HTERT RPE-1 (cell line): ENCODE measurements around the gene MKRN2OS.
"Not testable (repeated sequence)": the region's sequence is repeated elsewhere in the genome, so short reads cannot be mapped to it uniquely, and the experiment has no call there.

Source experiments
- in situ Hi-C: fragments of 300-500 bp; cut with MboI; formaldehyde crosslinking; loops from 4 replicates; pipeline ENCODE4 v1.14.3; 2020; ENCODE audit warnings: low sequenced_read_pairs

Gene MKRN2OS

DNA sequence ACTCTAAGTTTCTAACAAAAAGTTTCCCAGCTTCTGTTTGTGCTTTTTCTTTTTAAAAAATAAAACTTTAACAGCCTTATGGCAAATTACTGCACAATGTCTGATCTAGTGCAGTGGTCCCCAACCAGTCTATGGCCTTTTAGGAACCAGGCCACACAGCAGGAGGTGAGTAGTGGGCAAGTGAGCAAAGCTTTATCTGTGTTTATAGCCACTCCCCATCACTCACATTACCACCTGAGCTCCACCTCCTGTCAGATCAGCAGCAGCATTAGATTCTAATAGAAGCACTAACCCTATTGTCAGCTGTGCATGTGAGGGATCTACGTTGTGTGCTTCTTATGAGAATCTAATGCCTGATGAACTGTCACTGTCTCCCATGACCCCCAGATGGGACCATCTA is 17.2 kb upstream of the MKRN2OS start:
- in situ Hi-C loops: no loop called here

DNA sequence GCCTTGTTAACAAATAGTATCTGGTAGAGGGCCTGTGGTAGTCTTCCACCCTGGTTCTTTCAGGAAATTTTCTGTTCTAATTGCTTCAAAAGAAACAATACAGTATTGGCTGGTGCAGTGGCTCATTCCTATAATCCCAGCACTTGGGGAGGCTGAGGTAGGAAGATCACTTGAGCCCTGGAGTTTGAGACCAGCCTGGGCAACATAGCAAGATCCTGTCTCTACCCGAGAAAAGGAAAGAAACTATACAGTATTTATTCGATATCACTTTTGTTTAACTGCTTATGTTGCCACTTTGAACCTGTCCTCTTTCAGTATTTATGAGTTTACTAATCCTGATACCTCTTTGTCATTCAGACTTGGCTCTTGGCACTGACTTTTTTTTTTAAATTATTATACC is 16.1 kb upstream of the MKRN2OS start:
- in situ Hi-C loops: no loop called here

DNA sequence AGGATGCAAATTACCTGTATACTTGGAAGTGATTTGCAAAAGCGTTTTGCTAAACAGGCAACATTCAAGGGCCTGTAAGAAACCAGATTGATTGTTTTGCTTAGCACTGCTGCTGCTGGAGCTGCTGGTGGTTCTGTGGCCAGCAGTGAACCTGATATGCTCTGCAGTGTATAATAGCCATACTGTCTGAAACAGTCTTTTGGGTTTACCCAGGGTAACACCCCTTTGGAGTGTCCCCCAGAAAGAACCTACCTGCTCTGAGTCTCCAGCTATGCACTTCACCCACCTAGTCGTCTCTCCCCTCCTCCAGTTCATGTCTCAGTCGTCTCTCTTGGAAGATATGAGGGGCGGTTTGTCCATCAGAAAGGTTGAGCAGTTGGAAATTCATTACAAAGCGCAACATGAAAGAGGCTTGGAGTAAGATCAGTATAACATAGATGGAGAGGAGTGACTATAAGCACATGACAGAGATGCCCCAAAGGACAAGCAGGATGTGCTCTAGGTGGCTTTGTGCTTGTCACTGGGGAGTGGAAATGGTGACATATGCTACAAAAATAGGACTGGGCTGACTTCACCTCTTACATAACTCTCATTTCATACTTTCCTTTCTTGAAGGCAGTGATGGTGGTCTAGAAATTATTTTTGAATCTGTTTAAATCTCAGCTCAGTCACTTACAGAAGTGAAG is 15.3 kb upstream of the MKRN2OS start:
- in situ Hi-C loops: no loop called here

DNA sequence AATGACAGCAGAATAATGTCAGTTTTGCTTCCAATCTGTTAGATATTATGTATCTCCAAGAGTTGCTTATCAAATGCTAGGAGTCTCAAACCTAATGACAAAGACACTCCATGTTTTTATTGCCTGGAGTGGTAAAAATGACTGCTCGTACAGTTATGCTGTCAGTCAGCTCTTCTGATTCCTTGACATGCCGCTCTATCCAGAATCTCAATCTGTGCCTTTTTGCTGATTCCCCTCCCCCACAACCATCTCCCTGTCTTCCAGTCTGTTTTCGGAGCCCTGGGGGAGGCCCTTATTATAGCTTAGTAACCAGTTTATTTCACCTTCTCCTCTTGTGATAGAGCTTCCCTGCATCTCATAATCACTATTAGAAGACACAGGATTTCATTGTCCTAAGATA is 14.2 kb upstream of the MKRN2OS start:
- in situ Hi-C loops: no loop called here

DNA sequence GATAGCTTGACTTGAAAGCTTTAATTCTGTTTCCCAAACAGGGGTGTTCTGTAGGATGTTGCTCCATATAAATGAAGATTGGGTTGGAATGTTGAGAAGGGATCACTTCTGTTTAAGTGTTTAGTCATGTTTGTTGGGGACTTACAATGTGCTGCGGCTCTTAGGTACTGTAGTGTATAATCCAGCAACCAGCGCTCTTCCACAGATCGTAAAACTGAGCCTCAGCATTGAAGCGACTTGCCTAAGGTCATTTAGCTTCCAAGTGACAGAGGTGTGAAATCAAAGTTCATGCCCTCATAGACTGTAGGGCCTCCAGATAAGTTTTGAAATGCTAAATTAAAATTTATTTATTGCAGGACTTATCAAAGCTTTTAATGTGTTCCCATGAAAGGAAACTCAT is 13.4 kb upstream of the MKRN2OS start:
- in situ Hi-C loops: no loop called here

DNA sequence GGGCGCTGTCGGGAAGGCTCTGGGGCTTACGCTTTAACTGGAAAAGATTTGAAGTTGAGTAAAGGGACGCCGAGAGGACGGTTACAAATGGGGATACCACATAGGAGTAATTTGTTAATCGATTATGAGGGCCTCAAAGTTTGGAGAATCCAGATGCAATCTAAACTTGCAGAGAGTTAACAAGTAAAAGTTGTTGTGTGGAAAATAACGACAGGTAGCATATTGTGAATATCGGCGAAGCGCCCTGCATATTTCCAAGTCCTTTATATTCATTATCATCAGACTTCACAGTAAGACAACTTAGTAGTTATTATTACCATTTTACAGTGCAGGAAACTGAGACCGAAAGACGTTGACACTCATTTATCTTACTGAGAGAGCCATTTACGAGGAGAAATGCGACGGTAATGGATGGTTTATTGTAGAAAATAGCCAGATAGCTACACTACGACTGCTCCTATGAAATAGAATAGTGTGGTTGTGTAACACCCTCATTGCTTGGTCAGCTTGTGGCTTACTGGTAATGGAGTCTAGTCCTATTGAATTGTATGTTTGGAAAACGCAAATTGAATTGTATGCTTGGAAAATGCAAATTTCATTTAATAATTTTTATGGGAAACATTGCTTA is 12.3 kb upstream of the MKRN2OS start:
- in situ Hi-C loops: no loop called here

DNA sequence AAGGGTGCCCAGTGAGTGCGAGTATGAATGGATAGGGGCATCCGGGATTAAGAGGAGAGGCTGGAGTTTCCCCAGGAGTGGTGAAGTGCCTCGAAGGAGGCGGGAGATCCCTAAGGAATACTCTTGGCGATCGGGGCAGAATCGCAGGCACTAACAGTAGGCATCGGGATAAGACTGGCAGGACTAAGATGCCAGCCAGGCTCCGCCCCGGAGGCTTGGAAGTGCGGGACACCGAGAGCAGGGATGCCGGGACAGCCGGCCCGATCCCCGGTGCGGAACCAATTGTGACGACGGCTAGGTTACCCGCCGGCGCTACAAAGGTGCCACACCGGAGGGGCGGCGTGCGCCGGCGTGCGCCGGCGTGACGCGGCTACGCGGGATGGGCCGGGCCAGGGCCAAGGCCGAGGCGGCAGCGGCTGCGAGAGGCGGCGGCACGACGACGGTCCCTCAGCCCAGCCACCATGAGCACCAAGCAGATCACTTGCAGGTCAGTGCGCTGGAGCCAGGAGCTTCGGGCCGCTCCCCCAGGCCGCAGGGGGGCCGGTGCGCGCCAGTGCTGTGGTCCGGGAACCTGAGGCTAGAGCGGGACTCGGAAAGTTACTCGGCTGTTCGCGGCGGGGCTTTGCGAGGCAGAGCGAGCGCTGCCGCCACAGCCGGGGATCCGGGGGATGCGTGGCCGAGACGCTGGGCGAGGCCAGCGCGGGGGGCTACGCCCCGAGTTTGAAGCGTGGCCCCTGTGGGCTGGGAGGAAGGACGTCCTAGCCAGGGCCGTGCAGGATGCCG is 11.6 kb upstream of the MKRN2OS start, which contains the start of gene MKRN2:
TSS of gene MKRN2 (plus strand) at position 398 of the 783 bp plus-strand sequence. CDS start at position 462, 64 bp downstream.
- in situ Hi-C loops: no loop called here

DNA sequence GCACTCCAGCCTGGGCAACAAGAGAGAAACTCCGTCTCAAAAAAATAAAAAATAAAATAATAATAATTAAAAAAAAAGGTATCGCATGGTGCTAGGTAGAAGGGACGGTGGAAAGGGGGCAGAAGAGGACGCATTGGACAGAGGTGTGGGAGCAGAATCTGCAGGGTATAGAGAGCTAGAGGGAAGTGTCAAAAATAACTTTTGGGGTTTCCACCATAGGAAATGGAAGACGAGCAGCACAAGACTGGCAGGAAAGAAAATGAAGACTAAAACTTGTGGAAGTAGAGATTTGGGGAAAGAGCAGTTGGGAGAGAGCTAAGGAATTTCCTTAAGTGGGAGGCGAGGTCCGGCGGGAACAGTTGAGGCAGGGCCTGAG is 11.0 kb upstream of the MKRN2OS start:
- in situ Hi-C loops: no loop called here

DNA sequence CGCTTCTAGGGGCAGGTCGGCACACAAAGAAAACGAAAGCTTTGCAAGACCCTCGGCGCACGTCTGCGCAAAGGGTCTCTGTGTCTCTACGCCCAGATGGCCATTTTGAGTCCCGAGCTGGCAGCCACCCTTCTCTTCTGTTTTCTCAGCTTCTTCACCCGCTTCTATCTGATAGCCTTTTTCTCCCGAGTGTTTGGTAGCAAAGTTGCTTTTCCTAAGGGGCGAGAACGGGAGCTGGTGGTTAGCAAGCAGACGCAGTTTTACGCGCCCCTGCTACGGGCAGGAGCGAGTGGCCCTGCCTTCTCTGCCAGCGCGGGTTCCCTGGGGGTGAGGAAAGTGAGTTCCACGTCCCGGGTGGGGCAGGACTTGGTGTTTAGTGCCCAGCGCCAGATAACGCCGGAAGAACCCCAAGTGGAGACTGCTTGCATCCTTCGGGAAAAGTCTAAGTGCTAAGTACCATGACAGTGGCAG is 8.7 kb upstream of the MKRN2OS start:
- in situ Hi-C loops: no loop called here

DNA sequence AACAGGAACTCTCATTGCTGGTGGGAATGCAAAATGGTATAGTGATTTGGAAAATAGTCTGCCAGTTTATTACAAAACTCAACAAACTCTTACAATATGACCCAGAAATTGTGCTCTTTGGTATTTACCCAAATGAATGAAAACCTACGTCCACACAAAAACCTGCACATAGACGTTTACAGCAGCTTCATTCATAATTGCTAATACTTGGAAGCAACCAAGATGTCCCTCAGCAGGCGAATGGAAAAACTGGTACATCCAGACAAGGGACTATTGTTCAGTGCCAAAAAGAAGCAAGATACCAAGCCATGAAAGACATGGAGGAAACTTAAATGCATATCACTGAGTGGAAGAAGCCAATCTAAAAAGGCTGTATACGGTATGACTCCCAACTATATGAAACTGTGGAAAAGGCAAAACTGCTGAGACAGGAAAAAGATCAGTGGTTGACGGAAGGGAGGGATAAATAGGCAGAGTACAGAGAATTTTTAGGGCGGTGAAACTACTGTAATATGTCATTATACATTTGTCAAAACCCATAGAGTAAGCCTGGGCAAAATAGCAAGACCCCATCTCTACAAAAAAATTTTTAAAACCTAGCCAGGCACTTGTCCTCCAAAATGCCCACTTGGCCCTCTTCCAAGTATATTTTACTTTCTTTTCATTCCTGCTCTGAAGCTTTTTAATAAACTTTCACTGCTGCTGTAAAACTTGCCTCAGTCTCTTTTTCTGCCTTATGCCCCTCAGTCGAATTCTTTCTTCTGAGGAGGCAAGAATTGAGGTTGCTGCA is 4.9 kb upstream of the MKRN2OS start:
- in situ Hi-C loops: no loop called here

DNA sequence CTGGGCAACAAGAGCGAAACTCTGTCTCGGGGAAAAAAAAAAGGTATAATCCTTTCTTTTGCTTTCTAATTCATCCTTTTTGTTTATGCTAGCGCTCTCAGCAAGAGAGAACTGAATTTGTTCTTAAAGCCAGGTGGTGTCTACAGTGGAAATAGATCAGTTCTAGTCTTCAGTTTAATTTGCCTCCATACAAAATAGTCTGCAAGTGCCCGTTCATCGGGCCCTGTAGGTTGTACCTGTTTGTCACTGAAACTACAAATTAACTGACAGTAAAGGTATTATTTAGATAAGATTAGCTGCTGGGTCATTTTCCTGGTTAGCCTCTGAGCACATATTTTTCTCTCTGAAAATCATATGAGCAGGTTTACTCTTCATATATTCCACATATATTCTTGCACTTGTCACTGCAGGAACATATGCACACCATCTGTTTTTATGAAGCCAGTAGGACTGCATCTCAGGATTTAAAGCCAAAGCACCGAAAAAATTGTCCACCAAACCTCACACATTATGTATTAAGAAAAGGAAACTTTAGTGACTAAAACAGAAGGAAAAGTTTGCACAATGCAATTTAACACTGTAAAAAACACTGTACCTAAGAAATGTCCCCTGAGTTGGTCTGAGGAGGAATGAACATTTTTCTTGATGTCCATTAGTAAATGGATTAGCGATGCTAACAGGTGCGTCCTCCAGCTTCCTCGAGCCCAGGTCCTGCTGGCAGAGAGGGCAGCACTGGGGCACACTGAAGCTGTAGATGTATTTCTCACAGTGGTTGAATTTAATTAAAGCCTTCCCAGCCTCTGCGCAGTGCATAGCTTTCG is 437 bp downstream of the MKRN2OS start:
- in situ Hi-C loops: no loop called here

DNA sequence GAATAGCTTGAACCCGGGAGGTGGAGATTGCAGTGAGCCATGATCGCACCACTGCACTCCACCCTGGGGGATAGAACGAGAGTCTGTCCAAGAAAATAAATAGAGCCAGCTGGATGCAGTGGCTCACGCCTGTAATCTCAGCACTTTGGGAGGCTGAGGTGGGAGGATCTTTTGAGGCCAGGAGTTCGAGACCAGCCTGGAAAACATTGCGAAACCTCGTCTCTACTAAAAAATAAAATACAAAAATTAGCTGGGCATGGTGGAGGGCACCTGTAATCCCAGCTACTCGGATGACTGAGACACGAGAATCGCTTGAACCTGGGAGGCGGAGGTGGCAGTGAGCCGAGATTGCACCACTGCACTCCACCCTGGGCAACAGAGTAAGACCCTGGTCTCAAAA is 1.8 kb downstream of the MKRN2OS start:
- in situ Hi-C loops: not testable (repeated sequence)

DNA sequence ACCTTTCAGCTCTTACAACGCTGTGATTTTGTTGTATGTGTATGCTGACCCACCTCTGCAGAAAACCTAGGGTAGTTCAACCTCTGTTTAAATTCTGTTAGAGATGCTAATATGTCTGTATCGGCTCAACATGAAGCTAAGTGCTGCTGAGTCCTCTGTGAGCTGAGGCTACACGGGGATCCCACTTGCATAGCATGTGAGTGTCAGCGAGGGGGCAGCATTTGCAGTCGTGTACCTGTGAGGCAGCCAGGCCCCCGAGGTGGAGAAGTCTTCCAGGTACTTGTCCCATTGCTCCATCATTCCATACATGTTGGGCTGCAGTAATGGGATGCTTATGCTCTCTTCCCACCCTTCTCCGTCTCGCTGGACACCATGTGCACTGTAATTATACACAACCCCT is 3.7 kb downstream of the MKRN2OS start:
- in situ Hi-C loops: no loop called here

DNA sequence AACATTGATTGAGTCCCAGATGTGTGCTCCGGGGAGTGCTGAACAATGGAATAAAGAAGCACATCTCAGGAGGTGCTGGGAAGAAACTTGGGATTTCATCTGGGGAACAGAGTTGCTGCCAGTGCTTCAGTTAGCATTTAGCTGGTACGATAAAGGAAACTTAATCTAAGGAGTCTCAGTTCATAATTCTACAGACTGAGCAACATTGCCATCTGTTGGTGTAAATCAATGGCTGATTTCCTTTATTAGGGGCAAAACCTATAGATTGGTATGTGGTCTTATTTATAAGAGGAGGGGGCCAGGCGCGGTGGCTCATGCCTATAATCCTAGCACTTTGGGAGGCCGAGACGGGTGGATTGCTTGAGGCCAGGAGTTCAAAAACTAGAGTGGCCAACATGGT is 8.9 kb downstream of the MKRN2OS start:
- in situ Hi-C loops: no loop called here

DNA sequence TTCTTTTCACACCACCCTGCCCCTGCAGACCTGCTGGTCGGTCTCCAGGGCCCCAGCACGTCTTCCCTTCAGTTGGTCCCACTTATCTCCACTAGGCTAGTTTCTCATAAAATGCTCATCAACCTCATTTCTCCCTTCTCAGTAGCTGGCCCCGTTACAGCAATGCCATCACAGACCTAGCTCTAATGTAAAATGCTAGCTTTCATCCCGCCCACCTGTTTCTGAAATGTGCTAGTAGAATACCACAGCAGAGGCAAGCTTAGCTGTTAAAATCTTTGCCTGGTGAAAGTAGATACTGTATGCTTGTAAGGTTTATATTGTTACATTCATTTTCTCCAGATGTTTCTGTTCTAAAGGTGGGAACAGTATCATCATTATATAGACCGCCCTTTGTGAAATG is 13.1 kb downstream of the MKRN2OS start:
- in situ Hi-C loops: no loop called here

DNA sequence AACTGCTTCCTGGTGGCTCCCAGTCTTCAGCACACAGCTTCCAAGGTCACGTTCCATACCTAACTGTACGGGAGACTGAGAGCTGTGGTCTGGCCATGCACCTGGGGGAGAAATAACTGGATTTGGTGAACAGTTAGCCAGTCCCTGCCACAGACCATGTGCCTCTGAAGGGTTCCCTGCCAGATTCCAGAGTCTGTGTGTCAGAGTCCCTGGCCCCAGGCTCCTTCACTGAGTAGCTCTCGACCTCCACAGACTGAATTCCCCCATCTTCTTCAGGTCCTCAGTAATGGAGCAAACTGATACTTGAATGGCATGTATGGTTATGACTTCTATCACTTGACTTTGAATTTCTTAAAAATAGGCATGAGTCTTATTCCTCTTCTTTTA is 17.5 kb downstream of the MKRN2OS start:
- in situ Hi-C loops: no loop called here

DNA sequence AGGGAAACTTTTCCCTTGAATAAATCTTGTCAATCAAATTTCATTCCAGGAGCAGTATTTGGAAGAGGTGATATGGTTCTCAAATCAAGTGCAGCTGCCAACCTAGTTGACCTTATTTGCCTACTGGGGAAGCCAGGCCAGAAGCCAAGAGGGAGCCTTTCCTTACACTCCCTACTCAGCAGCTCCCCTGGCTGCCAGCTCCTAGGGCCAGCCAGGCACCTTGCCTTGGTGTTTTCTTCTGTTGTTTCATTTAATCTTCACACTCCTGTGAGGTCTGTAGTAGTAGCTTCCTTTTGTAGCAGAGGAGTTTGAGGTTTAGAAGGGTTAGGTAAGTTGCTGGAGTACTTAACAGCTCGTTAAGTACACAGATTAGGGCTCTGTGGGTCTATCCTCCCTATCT is 22.6 kb downstream of the MKRN2OS start:
- in situ Hi-C loops: no loop called here

DNA sequence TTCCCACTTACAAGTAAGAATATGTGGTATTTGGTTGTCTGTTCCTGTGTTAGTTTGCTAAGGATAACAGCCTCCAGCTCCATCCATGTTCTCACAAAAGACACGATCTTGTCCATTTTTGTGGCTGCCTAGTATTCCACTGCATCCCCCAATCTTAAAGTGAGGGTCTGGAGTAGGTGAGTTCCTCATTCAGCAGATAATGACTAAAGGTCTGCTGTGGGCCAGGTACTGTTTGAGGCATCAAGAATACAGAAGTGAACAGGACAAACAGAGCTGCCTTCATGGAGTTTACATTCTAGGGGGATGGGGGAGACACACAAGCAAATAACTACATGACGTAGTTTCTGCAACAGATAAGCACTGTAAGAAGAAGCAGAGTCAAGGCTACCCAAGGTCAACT is 24.3 kb downstream of the MKRN2OS start:
- in situ Hi-C loops: no loop called here

DNA sequence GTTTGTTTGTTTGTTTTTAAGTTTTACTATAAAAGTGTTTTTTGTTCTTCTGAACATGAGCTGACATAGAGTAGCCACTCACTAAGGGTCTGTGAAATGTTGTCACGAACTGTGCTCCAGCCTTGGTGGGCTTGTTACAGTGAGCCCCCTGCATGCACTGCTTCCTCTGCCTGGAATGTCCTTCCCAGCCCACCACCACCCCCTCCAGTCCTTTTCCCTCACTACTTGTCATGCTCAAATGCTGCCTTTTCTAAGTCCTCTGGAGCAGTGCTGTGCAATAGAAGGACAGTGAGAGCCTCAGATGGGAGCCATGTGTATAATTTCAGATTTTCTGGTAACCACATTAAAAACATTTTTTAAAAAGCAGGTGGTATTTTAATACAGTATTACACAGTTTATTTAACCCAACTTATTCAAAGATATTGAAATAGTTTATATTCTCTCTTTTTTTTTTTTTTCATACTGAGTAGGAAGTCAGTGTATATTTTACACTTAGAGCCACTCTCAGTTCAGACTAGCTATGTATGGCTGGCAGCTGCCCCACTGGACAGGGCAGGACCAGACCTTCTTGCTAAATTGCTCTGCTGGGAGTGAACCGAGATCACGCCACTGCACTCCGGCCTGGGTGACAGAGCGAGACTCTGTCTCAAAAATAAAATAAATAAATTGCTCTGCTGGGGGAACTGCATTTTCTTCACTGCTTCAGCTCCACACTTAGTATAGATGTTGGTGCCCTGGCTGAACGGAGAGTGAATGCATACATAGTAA is 26.9 kb downstream of the MKRN2OS start:
- in situ Hi-C loops: no loop called here

DNA sequence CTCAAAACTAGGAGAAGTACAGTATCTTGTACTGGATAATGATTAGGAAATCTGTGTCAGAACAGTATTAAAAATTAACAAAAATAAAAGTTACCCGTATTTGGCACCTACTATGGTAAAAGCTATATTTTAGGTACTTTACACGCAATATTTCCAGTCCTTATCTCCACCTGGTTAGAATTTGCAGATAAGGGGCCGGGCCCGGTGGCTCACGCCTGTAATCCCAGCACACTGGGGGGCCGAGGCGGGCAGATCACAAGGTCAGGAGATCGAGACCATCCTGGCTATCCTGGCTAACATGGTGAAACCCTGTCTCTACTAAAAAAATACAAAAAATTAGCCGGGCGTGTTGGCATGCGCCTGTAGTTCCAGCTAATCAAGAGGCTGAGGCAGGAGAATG is 28.4 kb downstream of the MKRN2OS start:
- in situ Hi-C loops: no loop called here
